GM18505 (cell line): ENCODE measurements around the gene MRPS27.

Experiments
- ATAC-seq: cut with Tn5 transposase; IDR thresholded peaks from one replicate; pipeline ENCODE4 v1.9.1; 2021; ENCODE audit not compliant: unreplicated experiment
- POLR2A ChIP-seq: IDR thresholded peaks from 4 replicates; pipeline ENCODE4 v1.6.1; 2011; ENCODE audit warnings: borderline replicate concordance; ENCODE audit not compliant: insufficient read depth, insufficient read length; ENCODE audit errors: extremely low read depth

Gene MRPS27

GRCh38 chr5:72197393-72197792, 122.6 kb downstream of the MRPS27 start:
- no peak for TF ChIP-seq POLR2A
- no peak for ATAC-seq

GRCh38 chr5:72195581-72195980, 124.5 kb downstream of the MRPS27 start:
- no peak for TF ChIP-seq POLR2A
- ATAC-seq: no peak

- ATAC-seq: peak; percentile 84
- no peak for TF ChIP-seq POLR2A
These were observed 125.2 kb downstream of the MRPS27 start for GRCh38 chr5:72194846-72195245.

GRCh38 chr5:72191404-72191803, 128.6 kb downstream of the MRPS27 start:
- TF ChIP-seq POLR2A: no peak
- no peak for ATAC-seq

GRCh38 chr5:72189146-72189545, 130.9 kb downstream of the MRPS27 start:
- ATAC-seq: no peak

GRCh38 chr5:72188166-72188565, 131.9 kb downstream of the MRPS27 start:
- TF ChIP-seq POLR2A: no peak
- no peak for ATAC-seq

More at GRCh38 chr5:72189146-72189545, 130.9 kb downstream of the MRPS27 start:
- TF ChIP-seq POLR2A: no peak

GRCh38 chr5:72187388-72188075, 132.5 kb downstream of the MRPS27 start:
- TF ChIP-seq POLR2A: no peak
- no peak for ATAC-seq

- no peak for ATAC-seq
- no peak for TF ChIP-seq POLR2A
These were observed 134.3 kb downstream of the MRPS27 start for GRCh38 chr5:72185496-72186329.

- no peak for ATAC-seq
- no peak for TF ChIP-seq POLR2A
These were observed 135.6 kb downstream of the MRPS27 start for GRCh38 chr5:72184408-72184807.

- no peak for TF ChIP-seq POLR2A
- no peak for ATAC-seq
These were observed 136.9 kb downstream of the MRPS27 start for GRCh38 chr5:72183101-72183520.

GRCh38 chr5:72182686-72183085, 137.4 kb downstream of the MRPS27 start:
- no peak for ATAC-seq
- TF ChIP-seq POLR2A: no peak

- TF ChIP-seq POLR2A: no peak
These were observed 139.1 kb downstream of the MRPS27 start for GRCh38 chr5:72180925-72181324.

GRCh38 chr5:72179816-72180440, 140.1 kb downstream of the MRPS27 start:
- no peak for ATAC-seq
- TF ChIP-seq POLR2A: no peak

More at GRCh38 chr5:72180925-72181324, 139.1 kb downstream of the MRPS27 start:
- ATAC-seq: no peak
